Upper lobe of left lung (tissue), 4 donors: ENCODE measurements around the gene RBPJL.
A peak's percentile ranks its signal among the peaks of the same experiment; 100 is the strongest.

Experiments
- POLR2AphosphoS5 ChIP-seq, 2 donors: sonication (generic); formaldehyde crosslinking; IDR thresholded peaks; one replicate each; pipeline ENCODE4 v1.5.1; 2017; ENCODE audit warnings: antibody characterized with exemption in 2 of 2
- TF ChIP-seq, protein P1 (sequence below), 6 experiments: fragments of 450-650 bp in 4 of 6; fragments of 200-600 bp in 2 of 6; sonication (generic) in 2 of 6; IDR thresholded peaks; one replicate each; pipeline ENCODE4 v1.5.1; 2016 to 2019; ENCODE audit warnings: antibody characterized with exemption in 6 of 6

- TF ChIP-seq POLR2AphosphoS5 (IDR thresholded peaks at IDR 0.05) = peak; percentile 26 to 37
- TF ChIP-seq, protein P1, sequence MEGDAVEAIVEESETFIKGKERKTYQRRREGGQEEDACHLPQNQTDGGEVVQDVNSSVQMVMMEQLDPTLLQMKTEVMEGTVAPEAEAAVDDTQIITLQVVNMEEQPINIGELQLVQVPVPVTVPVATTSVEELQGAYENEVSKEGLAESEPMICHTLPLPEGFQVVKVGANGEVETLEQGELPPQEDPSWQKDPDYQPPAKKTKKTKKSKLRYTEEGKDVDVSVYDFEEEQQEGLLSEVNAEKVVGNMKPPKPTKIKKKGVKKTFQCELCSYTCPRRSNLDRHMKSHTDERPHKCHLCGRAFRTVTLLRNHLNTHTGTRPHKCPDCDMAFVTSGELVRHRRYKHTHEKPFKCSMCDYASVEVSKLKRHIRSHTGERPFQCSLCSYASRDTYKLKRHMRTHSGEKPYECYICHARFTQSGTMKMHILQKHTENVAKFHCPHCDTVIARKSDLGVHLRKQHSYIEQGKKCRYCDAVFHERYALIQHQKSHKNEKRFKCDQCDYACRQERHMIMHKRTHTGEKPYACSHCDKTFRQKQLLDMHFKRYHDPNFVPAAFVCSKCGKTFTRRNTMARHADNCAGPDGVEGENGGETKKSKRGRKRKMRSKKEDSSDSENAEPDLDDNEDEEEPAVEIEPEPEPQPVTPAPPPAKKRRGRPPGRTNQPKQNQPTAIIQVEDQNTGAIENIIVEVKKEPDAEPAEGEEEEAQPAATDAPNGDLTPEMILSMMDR (IDR thresholded peaks at IDR 0.05) = no peak
These were observed 30.1 kb downstream of the RBPJL start for GRCh38 chr20:45336530-45337366.
